Transverse colon (tissue), 4 donors: ENCODE results near the gene XPO6.

Experiments used
- CTCF ChIP-seq, 5 experiments: fragments of 200-600 bp in 3 of 5; fragments of 450-650 bp in 2 of 5; sonication (generic) in 3 of 5; IDR thresholded peaks; 1 replicate in 2 of 5; 2 replicates in 3 of 5; pipeline ENCODE4 v1.5.1; 2016 to 2017; ENCODE audit warnings: antibody characterized with exemption in 5 of 5, inconsistent platforms in 3 of 5, mild to moderate bottlenecking in 2 of 5, moderate library complexity in 1 of 5
- EP300 ChIP-seq: sonication (generic); formaldehyde crosslinking; IDR thresholded peaks from one replicate; pipeline ENCODE4 v1.6.1; 2017; ENCODE audit warnings: antibody characterized with exemption, low read depth
- POLR2A ChIP-seq: fragments of 450-650 bp; IDR thresholded peaks from one replicate; pipeline ENCODE4 v1.6.1; 2016; ENCODE audit warnings: antibody characterized with exemption, mild to moderate bottlenecking, moderate library complexity
- POLR2AphosphoS5 ChIP-seq, 3 donors: sonication (generic); formaldehyde crosslinking; IDR thresholded peaks; one replicate each; pipeline ENCODE4 v1.6.1; 2016; ENCODE audit warnings: antibody characterized with exemption in 3 of 3

GRCh38 chr16:28125592-28125991, 86.2 kb downstream of the XPO6 start:
- no peak for TF ChIP-seq POLR2A
- TF ChIP-seq CTCF (IDR thresholded peaks at IDR 0.05) = no peak
- no peak for TF ChIP-seq POLR2AphosphoS5 (IDR thresholded peaks at IDR 0.05)
- no peak for TF ChIP-seq EP300
